Smooth muscle cell of the umbilical artery (primary cell): ENCODE measurements around the gene BTNL9. TPM values are rescaled to one million over a fixed set of nuclear protein-coding genes. Genes with fewer than 3 reads are reported as not detected.

Source experiments
- total RNA-seq: library from RNA; depleted of rRNA; stranded (reverse); fragments of >200 nt; gene quantifications from 2 replicates; pipeline ENCODE4 v1.2.3, GENCODE V29; 2014

BTNL9 gene
- not detected in 2 replicates for total RNA-seq

GRCh38 chr5:181039931-181040630 is at the start of gene BTNL9:
BTNL9 (plus strand) TSS chr5:181040266; CDS start chr5:181045490, 5,224 bp downstream.

Other genes with a start within 250 kb of the BTNL9 start
- 96.2 and 122 TPM in 2 replicates for gene MGAT1, start 237.5 kb upstream of the BTNL9 start, total RNA-seq
- 22.6 and 26.3 TPM in 2 replicates for gene ZFP62, start 179.0 kb upstream of the BTNL9 start, total RNA-seq
- gene BTNL8, start 141.1 kb upstream of the BTNL9 start, total RNA-seq, result not detected in 2 replicates
- gene BTNL3, start 51.4 kb upstream of the BTNL9 start, total RNA-seq, result not detected in 2 replicates
- gene OR2V1, start 90.9 kb downstream of the BTNL9 start, total RNA-seq, result not detected in 2 replicates
- gene OR2V2, start 107.3 kb downstream of the BTNL9 start, total RNA-seq, result not detected in 2 replicates
- gene TRIM7, start 164.9 kb downstream of the BTNL9 start, total RNA-seq, result 0.30 and 0.69 TPM in 2 replicates
- gene TRIM41, start 183.0 kb downstream of the BTNL9 start, total RNA-seq, result 11.9 and 12.9 TPM in 2 replicates
- 2,845 and 3,221 TPM in 2 replicates for gene RACK1, start 203.6 kb downstream of the BTNL9 start, total RNA-seq
- 7.4 and 12.1 TPM in 2 replicates for gene TRIM52, start 220.9 kb downstream of the BTNL9 start, total RNA-seq